ENCODE results near the gene CDK13. TPM values are rescaled to one million over a fixed set of nuclear protein-coding genes. Genes with fewer than 3 reads are reported as not detected.

The CDK13 gene
- total RNA-seq, 1 experiment from 2014 or later: 52.2 TPM

DNA sequence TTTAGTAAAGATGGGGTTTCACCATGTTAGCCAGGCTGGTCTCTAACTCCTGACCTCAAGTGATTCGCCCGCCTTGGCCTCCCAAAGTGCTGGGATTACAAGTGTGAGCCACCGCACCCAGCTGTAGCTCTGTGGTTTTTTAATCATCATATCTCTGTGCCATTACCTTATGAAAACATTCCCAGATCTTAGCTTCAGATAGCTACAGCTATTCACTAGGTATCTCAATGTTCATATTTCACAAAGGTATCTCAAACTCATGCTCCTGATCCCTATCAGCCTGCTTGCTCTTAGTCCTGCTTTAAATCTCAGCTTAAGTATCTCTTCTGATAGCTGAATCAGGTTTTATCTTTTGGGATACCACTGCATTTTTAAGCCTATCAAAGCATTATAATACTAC lies 74.8 kb downstream of the CDK13 start:
- H3K36me3 Mint-ChIP-seq (ENCODE audit: insufficient read depth in 1 of 3, low read depth in 3 of 3): peaks cover 4 to 31% (median 8%) of the 10 kb centered on the region in 3 experiments; a peak in 6 of 7 replicates
- no peak overlapping the region for H2BK20ac ChIP-seq (ENCODE audit: low read depth, low read length, poor library complexity, severe bottlenecking)
- no peaks in the 10 kb centered on the region for H3K27me3 ChIP-seq (ENCODE audit: insufficient read depth, low read length)
- no peaks in the 10 kb centered on the region for H3K9me3 ChIP-seq (ENCODE audit: control insufficient read depth, low read depth, low read length)
- H3K23ac ChIP-seq (ENCODE audit: insufficient read length, low read depth, low read length): no peak overlapping the region
- WGBS (ENCODE audit: extremely low coverage, insufficient read length, low lambda C conversion rate): no CpG with 5 or more reads among the region's 3 CpGs
- no peak overlapping the region for H3K4me2 ChIP-seq (ENCODE audit: insufficient read depth, insufficient read length, low read length)
- H3K27ac Mint-ChIP-seq: 0 out of 7 replicates have a peak overlapping the region, but pooled peaks of 1 of the 3 experiments have one; percentile 47
- no peaks in the 10 kb centered on the region for H3K79me1 ChIP-seq (ENCODE audit: insufficient read depth, low read depth, low read length, poor library complexity, severe bottlenecking)
- no peak overlapping the region for H2AK5ac ChIP-seq (ENCODE audit: insufficient read length, low read length)
- H2BK12ac ChIP-seq (ENCODE audit: insufficient read length, low read depth, low read length): no peak overlapping the region
- no peak overlapping the region for H4K5ac ChIP-seq (ENCODE audit: insufficient read length, low read depth, low read length)
- no peaks in the 10 kb centered on the region for H3K79me2 ChIP-seq (ENCODE audit: insufficient read depth, low read length)
- no peaks in the 10 kb centered on the region; a peak in 1 of 5 replicates for H3K9me3 Mint-ChIP-seq
- H3K14ac ChIP-seq (ENCODE audit: insufficient read depth, low read length): no peak overlapping the region
- DNase-seq: no peak
- H4K91ac ChIP-seq (ENCODE audit: insufficient read length, low read depth, low read length): no peak overlapping the region
- H3K18ac ChIP-seq (ENCODE audit: insufficient read length, low read depth, low read length): no peak overlapping the region
- H3K23me2 ChIP-seq (ENCODE audit: insufficient read length, low read depth, low read length, poor library complexity, severe bottlenecking): no peaks in the 10 kb centered on the region
- TF ChIP-seq, protein P1, sequence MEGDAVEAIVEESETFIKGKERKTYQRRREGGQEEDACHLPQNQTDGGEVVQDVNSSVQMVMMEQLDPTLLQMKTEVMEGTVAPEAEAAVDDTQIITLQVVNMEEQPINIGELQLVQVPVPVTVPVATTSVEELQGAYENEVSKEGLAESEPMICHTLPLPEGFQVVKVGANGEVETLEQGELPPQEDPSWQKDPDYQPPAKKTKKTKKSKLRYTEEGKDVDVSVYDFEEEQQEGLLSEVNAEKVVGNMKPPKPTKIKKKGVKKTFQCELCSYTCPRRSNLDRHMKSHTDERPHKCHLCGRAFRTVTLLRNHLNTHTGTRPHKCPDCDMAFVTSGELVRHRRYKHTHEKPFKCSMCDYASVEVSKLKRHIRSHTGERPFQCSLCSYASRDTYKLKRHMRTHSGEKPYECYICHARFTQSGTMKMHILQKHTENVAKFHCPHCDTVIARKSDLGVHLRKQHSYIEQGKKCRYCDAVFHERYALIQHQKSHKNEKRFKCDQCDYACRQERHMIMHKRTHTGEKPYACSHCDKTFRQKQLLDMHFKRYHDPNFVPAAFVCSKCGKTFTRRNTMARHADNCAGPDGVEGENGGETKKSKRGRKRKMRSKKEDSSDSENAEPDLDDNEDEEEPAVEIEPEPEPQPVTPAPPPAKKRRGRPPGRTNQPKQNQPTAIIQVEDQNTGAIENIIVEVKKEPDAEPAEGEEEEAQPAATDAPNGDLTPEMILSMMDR (conservative IDR thresholded peaks at IDR 0.05): no peak
- H3K4me1 Mint-ChIP-seq: peaks cover 2 to 9% of the 10 kb centered on the region in 2 experiments; a peak in 3 of 4 replicates
- no peaks in the 10 kb centered on the region; the same call in 1 of the 2 replicates for H3K4me1 ChIP-seq (ENCODE audit: insufficient read depth, low read length)
- H2AFZ ChIP-seq (ENCODE audit: low read length): no peak overlapping the region
- H2BK5ac ChIP-seq (ENCODE audit: insufficient read length, low read length): no peak overlapping the region
- H3T11ph ChIP-seq (ENCODE audit: low read length): no peak overlapping the region
- no peak overlapping the region for H2BK120ac ChIP-seq (ENCODE audit: low read depth, low read length, poor library complexity, severe bottlenecking)
- no peak overlapping the region for H3K4ac ChIP-seq (ENCODE audit: low read depth, low read length)
- H3K27me3 Mint-ChIP-seq (ENCODE audit: low read depth): no peaks in the 10 kb centered on the region
- H3K56ac ChIP-seq (ENCODE audit: insufficient read length, low read depth, low read length): no peak overlapping the region
- H4K20me1 ChIP-seq (ENCODE audit: control insufficient read depth, insufficient read depth, insufficient read length): no peaks in the 10 kb centered on the region
- no peak overlapping the region for H2BK15ac ChIP-seq (ENCODE audit: low read depth, low read length)
- H3K4me3 Mint-ChIP-seq: no peak overlapping the region
- no peak overlapping the region for H3K9ac ChIP-seq (ENCODE audit: extremely low read depth, insufficient read length, low read length)
- no peak overlapping the region for H3K27ac ChIP-seq (ENCODE audit: insufficient read length, low read depth, low read length)
- no peak overlapping the region for H4K8ac ChIP-seq (replicated peaks; ENCODE audit: insufficient read length, low read depth, low read length)
